ENCODE data around the gene KRT36.

- TF ChIP-seq CTCF (optimal IDR thresholded peaks at IDR 0.05 in 1 of 3, IDR thresholded peaks at IDR 0.05 in 1 of 3, conservative IDR thresholded peaks at IDR 0.05 in 1 of 3; ENCODE audit: extremely low read depth in 1 of 3, insufficient read depth in 2 of 3, low read length in 3 of 3) (no peak), EZH2 (IDR thresholded peaks at IDR 0.05; ENCODE audit: low read length) (no peak)
These were observed 23.4 kb upstream of the KRT36 start for GRCh38 chr17:41513168-41513547.
